ENCODE results near the gene BPIFA2.
"Not testable (repeated sequence)": the region's sequence is repeated elsewhere in the genome, so short reads cannot be mapped to it uniquely, and the experiment has no call there.

The BPIFA2 gene, protein sequence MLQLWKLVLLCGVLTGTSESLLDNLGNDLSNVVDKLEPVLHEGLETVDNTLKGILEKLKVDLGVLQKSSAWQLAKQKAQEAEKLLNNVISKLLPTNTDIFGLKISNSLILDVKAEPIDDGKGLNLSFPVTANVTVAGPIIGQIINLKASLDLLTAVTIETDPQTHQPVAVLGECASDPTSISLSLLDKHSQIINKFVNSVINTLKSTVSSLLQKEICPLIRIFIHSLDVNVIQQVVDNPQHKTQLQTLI

GRCh38 chr20:33167859-33168258, at the start of gene BPIFA2:
Gene BPIFA2, plus strand, starts transcription at chr20:33168159. Its CDS starts 987 bp downstream, at chr20:33169146.
- DNase-seq: no peak

- DNase-seq: no peak
These were observed 47.9 kb upstream of the BPIFA2 start for GRCh38 chr20:33119725-33120720.

DNA sequence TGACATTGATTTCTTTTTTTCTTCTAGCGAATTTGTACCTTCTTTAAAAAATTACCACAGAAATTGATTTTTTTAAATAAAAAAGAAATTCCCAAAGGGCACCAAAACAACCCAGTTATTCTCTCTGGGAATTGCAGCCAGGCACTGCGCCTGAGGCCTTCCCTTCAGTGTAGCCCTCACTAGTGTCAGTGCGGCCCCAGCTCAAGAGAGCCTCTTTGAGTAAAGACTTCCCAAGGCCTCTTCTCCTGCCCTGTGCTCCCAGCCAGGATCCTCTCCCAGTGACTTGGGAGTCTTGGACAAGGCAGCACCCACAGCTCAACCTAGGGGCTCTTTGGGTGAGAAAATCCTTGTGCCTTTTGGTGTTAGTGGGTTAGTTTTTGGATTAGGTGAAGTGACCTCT, 47.0 kb upstream of the BPIFA2 start:
- no peak for DNase-seq

DNA sequence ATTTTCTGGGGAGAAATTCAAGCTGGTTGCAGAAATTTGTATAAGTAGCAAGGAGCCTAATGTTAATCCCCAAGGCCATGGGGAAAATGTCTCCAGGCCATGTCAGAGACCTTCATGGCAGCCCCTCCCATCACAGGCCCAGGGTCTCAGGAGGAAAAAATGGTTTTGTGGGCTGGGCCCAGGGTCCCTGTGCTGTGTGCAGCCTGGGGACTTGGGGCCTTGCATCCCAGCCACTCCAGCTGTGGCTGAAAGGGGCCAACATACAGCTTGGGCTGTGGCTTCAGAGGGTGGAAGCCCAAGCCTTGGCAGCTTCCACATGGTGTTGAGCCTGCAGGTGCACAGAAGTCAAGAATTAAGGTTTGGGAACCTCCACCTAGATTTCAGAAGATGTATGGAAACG, 45.7 kb upstream of the BPIFA2 start:
- not testable (repeated sequence) for DNase-seq

DNA sequence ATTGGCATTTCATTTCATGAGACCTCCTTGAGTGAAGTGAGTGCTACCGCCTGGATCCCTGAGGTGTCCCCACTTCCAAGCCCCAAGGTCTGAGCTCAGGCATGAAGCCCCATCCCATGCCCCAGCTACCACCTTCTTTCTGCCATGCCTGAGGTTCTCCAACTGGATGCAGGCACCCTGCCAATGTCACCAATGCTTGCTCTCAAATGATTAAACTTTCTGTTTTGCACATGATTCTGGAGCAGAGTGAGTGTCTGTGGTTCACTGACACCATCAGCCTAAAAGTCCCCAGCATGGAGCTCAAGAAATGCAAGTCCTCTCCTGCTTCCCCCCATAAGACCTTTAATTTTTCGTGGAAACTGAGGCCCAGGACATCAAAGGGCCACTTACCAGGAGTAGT, 43.7 kb upstream of the BPIFA2 start:
- DNase-seq: no peak

GRCh38 chr20:33124994-33125393, 43.0 kb upstream of the BPIFA2 start:
- no peak for DNase-seq

GRCh38 chr20:33125983-33126382, 42.0 kb upstream of the BPIFA2 start:
- no peak for DNase-seq

DNA sequence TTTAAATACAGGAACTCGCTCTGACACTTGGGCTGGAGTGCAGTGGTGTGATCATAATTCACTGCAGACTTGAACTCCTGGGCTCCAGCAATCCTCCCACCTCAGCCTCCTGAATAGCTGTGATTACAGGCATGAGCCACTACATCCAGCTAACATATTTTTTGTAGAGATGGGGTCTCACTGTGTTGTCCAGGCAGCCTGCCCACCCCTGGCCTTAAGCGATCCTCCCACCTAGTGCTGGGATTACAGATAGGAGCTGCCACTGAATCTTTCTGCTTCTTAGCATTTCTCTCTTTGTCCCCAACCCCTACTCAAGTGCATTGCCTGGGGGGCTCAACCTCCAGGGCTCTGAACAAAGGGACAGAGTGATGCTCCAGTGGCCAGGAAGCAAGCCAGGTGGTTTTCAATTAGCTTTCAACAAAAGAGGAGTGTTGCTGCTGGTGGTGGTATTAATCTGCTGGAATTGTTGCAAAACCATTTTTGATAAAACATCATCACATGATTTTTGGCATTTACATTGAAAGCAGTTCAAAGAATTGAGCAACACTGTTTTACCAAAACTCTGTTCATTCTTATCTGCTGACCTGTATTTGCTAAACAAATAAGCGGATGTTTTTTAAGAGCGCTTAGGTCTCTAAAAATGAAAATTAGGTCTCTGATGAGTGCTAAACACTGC, 40.4 kb upstream of the BPIFA2 start:
- no peak for DNase-seq

DNA sequence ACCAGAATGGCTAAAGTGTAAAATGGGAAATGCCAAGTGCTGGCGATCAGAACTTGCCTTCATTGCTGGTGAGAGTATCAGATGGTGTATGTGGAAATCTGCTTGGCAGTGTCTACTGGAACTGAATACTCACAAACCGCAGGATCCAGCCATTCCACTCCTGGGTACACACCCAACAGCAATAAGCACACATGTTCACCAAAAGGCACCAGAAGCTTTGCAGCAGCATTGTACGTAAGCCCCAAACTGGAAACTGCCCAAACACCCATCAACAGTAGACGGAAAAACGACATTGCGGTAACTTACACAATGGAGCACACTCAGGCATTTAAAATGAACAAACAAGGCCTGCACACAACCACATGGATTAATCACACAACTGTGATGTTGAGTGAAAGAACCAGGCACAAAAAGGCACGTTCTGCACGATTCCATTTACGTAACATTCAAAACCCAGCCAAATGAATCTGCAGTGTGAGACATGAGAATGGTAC, 37.3 kb upstream of the BPIFA2 start:
- peak; percentile 88 for DNase-seq

- DNase-seq: no peak
These were observed 35.9 kb upstream of the BPIFA2 start for GRCh38 chr20:33131949-33132473.

DNA sequence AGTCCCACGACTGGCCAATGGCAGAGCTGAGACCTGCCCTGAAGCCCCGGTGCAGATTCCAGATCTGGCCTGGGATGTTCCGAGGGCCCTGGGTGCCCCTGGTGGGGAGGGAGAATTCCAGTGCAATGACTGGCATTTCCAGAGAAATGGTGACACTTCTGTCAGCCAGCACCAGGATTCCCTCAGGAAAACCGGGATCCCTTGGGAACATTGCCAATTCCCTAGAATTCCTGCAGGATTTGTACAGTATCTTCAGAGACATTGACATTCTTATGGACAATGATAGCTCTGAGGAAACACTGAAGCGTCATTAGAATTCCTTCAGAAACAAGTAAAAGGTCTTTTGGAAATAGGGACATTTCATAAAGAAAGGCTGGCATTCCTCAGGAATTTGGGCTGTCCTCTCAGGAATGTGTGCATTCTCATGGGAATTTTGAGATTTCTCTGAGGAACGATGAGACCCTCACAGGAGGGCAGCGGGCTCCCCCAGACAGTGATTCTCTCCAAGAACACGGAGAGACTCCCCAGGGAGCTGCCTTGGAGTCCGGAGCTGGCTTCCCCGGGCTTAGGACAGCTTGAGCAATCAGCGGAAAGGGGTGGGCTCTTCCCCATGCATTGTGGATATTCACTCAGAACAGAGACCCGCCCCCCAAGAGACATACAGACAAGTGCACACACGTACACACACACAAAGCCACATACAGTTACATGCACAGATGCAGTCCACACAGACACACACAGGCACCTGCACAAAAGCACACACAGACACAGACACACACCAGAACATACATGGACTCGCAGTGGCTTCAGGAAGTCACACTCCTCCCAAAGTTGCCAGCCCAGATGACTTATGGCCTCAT, 35.2 kb upstream of the BPIFA2 start:
- DNase-seq: peak; percentile 16

- no peak for DNase-seq
These were observed 34.5 kb upstream of the BPIFA2 start for GRCh38 chr20:33133373-33133941.

DNA sequence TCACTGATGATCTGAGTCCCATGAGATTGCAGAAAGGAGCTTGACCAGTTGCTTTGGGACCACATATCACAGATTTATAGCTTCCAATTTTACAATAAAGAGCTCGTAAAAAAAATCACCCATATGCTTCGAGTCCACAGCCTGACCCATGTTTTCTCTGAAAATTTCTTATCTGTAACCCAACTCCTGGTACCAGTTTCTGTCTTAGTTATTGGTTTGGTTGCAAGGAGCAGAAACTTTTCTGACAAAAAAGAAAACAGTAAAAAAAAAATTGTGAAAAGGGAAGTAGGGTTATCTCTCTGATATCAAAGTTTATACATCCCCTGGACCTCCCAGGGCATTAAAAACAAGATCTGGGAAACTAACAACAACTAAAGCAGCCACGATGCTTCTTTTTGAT, 30.8 kb upstream of the BPIFA2 start:
- DNase-seq: no peak

- no peak for DNase-seq
These were observed 28.5 kb upstream of the BPIFA2 start for GRCh38 chr20:33139467-33139866.

GRCh38 chr20:33145521-33145920, 22.4 kb upstream of the BPIFA2 start:
- DNase-seq: no peak

DNA sequence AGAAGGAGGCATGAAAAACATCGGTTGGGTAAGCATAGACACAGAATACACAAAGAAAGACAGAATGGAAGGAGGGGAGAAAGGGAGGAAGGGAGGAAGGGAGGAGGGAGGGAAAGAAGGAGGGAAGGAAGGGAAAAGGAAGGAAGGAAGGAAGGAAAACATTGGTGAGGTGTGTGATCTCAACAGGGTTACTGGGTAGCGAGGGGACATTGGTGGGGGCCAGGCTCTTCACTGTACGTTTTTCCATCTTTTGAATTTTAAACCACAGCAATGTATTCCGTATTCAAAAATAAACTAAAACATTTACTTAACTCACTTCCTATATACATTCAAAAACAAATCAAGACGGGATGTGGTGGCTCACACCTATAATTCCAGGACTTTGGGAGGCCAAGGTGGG, 20.7 kb upstream of the BPIFA2 start:
- DNase-seq: no peak

DNA sequence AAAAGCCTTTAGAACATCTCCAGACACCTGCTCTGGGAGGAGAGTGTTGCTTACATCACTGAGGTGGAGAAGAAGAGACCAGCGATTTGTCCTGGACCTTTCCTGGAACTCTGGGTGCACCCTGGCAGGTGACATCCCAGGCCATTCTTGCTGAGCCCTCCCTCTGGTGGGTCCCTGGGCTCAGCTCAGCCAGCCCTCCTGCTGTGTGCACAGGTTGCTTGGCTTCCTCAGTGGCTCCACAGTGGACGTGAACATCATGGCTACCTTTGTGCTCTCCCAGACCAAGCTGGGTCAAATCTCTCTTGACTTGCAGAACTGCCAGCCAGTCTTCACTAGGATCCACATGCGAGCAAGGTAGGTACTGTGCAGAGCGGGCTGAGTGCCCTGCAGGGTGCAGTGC, 19.9 kb upstream of the BPIFA2 start:
- DNase-seq: no peak

GRCh38 chr20:33154252-33154651, 13.7 kb upstream of the BPIFA2 start:
- DNase-seq: no peak

GRCh38 chr20:33158637-33159385, 9.1 kb upstream of the BPIFA2 start:
- no peak for DNase-seq

- DNase-seq: no peak
These were observed 8.2 kb upstream of the BPIFA2 start for GRCh38 chr20:33159713-33160112.

GRCh38 chr20:33160681-33161080, 7.3 kb upstream of the BPIFA2 start:
- no peak for DNase-seq

Data from fibroblast of upper back skin (primary cell).